Neuronal stem cell (in vitro differentiated cells): ENCODE measurements around the gene AP5S1.
"Not testable (repeated sequence)": the region's sequence is repeated elsewhere in the genome, so short reads cannot be mapped to it uniquely, and the experiment has no call there.

ENCODE experiments used
- DNase-seq: peaks from one replicate; pipeline ENCODE4 v3.0.0-alpha.2; 2013; ENCODE audit warnings: low spot score
- H2AFZ ChIP-seq: one replicate; pipeline ENCODE4 v1.6.1; 2013; ENCODE audit warnings: mild to moderate bottlenecking, low read length, inconsistent platforms
- H2AK5ac ChIP-seq: 2 replicates; pipeline ENCODE4 v1.6.1; 2013; ENCODE audit warnings: low read depth, mild to moderate bottlenecking, inconsistent platforms, low read length, moderate library complexity, mixed read lengths
- H2BK120ac ChIP-seq: 2 replicates; pipeline ENCODE4 v1.6.1; 2013; ENCODE audit warnings: low read depth, mild to moderate bottlenecking, inconsistent platforms, low read length, moderate library complexity, mixed read lengths
- H2BK12ac ChIP-seq: one replicate; pipeline ENCODE4 v1.6.1; 2013; ENCODE audit warnings: low read length, inconsistent platforms
- H2BK15ac ChIP-seq: 2 replicates; pipeline ENCODE4 v1.6.1; 2013; ENCODE audit warnings: mild to moderate bottlenecking, low read length, inconsistent platforms, mixed read lengths
- H2BK5ac ChIP-seq: one replicate; pipeline ENCODE4 v1.6.1; 2013; ENCODE audit warnings: inconsistent platforms, mild to moderate bottlenecking, low read length, moderate library complexity
- H3K14ac ChIP-seq: one replicate; pipeline ENCODE4 v1.6.1; 2013; ENCODE audit warnings: low read length, inconsistent platforms
- H3K18ac ChIP-seq: 2 replicates; pipeline ENCODE4 v1.6.1; 2013; ENCODE audit warnings: low read length, inconsistent platforms
- H3K23ac ChIP-seq: 2 replicates; pipeline ENCODE4 v1.6.1; 2013; ENCODE audit warnings: low read depth, mild to moderate bottlenecking, mixed read lengths, low read length, inconsistent platforms; ENCODE audit not compliant: poor library complexity
- H3K27ac ChIP-seq: replicated peaks from 3 replicates; pipeline ENCODE4 v1.5.1; 2013; ENCODE audit warnings: low read length, inconsistent platforms
- H3K27me3 ChIP-seq, 3 experiments: 2 replicates each; pipeline ENCODE4 v1.6.1; 2013; ENCODE audit warnings: low read length in 3 of 3, mild to moderate bottlenecking in 2 of 3, inconsistent platforms in 1 of 3, low read depth in 1 of 3, mixed read lengths in 1 of 3, moderate library complexity in 1 of 3; ENCODE audit not compliant: control insufficient read depth in 3 of 3, insufficient read depth in 3 of 3
- H3K36me3 ChIP-seq, 2 donors: replicated peaks in 1 of 2; 2 replicates each; pipeline ENCODE4 v1.6.1; 2013; ENCODE audit warnings: low read length in 2 of 2; ENCODE audit not compliant: control insufficient read depth in 2 of 2, insufficient read depth in 2 of 2
- H3K4ac ChIP-seq: 2 replicates; pipeline ENCODE4 v1.6.1; 2013; ENCODE audit warnings: inconsistent platforms, mild to moderate bottlenecking, low read length, moderate library complexity
- H3K4me1 ChIP-seq, 2 donors: 1 replicate in 1 of 2; 2 replicates in 1 of 2; pipeline ENCODE4 v1.6.1; 2013; ENCODE audit warnings: low read length in 2 of 2, low read depth in 1 of 2; ENCODE audit not compliant: control insufficient read depth in 2 of 2, insufficient read depth in 1 of 2
- H3K4me2 ChIP-seq: one replicate; pipeline ENCODE4 v1.6.1; 2013; ENCODE audit warnings: mild to moderate bottlenecking, low read length, inconsistent platforms; ENCODE audit not compliant: insufficient read depth, poor library complexity, severe bottlenecking
- H3K4me3 ChIP-seq, 2 donors: 2 replicates each; pipeline ENCODE4 v1.5.1; 2013; ENCODE audit warnings: low read length in 2 of 2, mild to moderate bottlenecking in 2 of 2, inconsistent platforms in 1 of 2, moderate library complexity in 1 of 2
- H3K79me1 ChIP-seq: one replicate; pipeline ENCODE4 v1.6.1; 2013; ENCODE audit warnings: low read depth, mild to moderate bottlenecking, inconsistent platforms, low read length, moderate library complexity
- H3K9ac ChIP-seq: one replicate; pipeline ENCODE4 v1.6.1; 2013; ENCODE audit warnings: mild to moderate bottlenecking, low read depth, low read length, inconsistent platforms; ENCODE audit not compliant: poor library complexity
- H3K9me3 ChIP-seq, 2 donors: replicated peaks in 1 of 2; 2 replicates each; pipeline versions ENCODE3 to v1.6.1; 2013; ENCODE audit warnings: low read length in 2 of 2, mild to moderate bottlenecking in 2 of 2, inconsistent platforms in 1 of 2, low read depth in 1 of 2, mixed read lengths in 1 of 2, moderate library complexity in 1 of 2; ENCODE audit not compliant: control insufficient read depth in 2 of 2, insufficient read depth in 1 of 2
- H4K8ac ChIP-seq: one replicate; pipeline ENCODE4 v1.6.1; 2013; ENCODE audit warnings: low read depth, mild to moderate bottlenecking, inconsistent platforms, low read length, moderate library complexity
- H4K91ac ChIP-seq: one replicate; pipeline ENCODE4 v1.6.1; 2013; ENCODE audit warnings: low read length, low read depth, mild to moderate bottlenecking, inconsistent platforms; ENCODE audit not compliant: poor library complexity
- WGBS, 2 donors: extraction: QIAGEN DNeasy Blood & Tissue Kit; methylation state at CpG; one replicate each; pipeline ENCODE4 v1.1.7; 2013; ENCODE audit warnings: missing lambda C conversion rate in 2 of 2, mixed read lengths in 1 of 2; ENCODE audit not compliant: insufficient read length in 2 of 2, insufficient replicate concordance in 1 of 2; ENCODE audit errors: extremely low coverage in 2 of 2; 5-methylcytosine and 5-hydroxymethylcytosine counted together

AP5S1 gene

GRCh38 chr20:3826420-3826819 lies 6.1 kb downstream of the AP5S1 start:
- no peak overlapping the region for H3K9ac ChIP-seq
- H3K27me3 ChIP-seq: no peaks in the 10 kb centered on the region
- H3K23ac ChIP-seq: no peak overlapping the region
- H2BK15ac ChIP-seq: no peak overlapping the region
- H2BK12ac ChIP-seq: no peak overlapping the region
- H3K79me1 ChIP-seq: peaks cover 5% of the 10 kb centered on the region
- no CpG with 5 or more reads among the region's 4 CpGs for WGBS, 2 donors
- H4K91ac ChIP-seq: no peak overlapping the region
- no peak overlapping the region for H3K4ac ChIP-seq
- no peak overlapping the region for H2AFZ ChIP-seq
- H2BK5ac ChIP-seq: no peak overlapping the region
- no peak overlapping the region for H2AK5ac ChIP-seq
- no peak overlapping the region for H3K18ac ChIP-seq
- H4K8ac ChIP-seq: no peak overlapping the region
- no peak overlapping the region for H3K14ac ChIP-seq
- DNase-seq: no peak
- H3K4me1 ChIP-seq: no peaks in the 10 kb centered on the region
- H3K27ac ChIP-seq: no peak overlapping the region
- H2BK120ac ChIP-seq: no peak overlapping the region
- H3K4me2 ChIP-seq: no peak overlapping the region
- no peak overlapping the region for H3K4me3 ChIP-seq
- H3K36me3 ChIP-seq: peaks cover 8 to 24% of the 10 kb centered on the region in 2 donors
- no peaks in the 10 kb centered on the region for H3K9me3 ChIP-seq

DNA sequence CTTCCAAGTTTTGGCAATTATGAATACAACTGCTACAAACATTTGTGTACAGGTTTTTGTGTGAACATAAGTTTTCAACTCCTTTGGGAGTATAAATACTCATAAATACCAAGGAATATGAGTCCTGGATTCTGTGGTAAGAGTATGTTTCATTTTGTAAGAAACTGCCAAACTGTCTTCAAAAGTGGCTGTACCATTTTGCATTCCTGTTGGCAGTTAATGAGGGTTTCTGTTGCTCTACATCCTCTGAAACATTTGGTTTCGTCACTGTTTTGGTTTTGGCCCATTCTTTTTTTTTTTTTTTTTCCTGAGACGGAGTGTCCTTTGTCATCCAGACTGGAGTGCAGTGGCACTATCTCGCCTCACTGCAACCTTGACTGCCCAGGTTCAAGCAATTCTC lies 8.5 kb downstream of the AP5S1 start:
- Histone ChIP-seq H2AK5ac (no peak overlapping the region), H3K14ac (no peak overlapping the region), H3K27me3 (no peaks in the 10 kb centered on the region), H2BK120ac (no peak overlapping the region), H3K27ac (no peak overlapping the region), H4K91ac (no peak overlapping the region), H4K8ac (no peak overlapping the region), H3K79me1 (peaks cover 3% of the 10 kb centered on the region), H3K4ac (no peak overlapping the region), H3K9me3 (no peaks in the 10 kb centered on the region), H3K18ac (no peak overlapping the region), H3K4me1 (no peaks in the 10 kb centered on the region), H2AFZ (no peak overlapping the region), H3K23ac (no peak overlapping the region), H3K36me3 (peaks cover 7% of the 10 kb centered on the region in 2 donors), H3K9ac (no peak overlapping the region), H3K4me2 (no peak overlapping the region), H3K4me3 (no peak overlapping the region), H2BK15ac (no peak overlapping the region), H2BK5ac (no peak overlapping the region), H2BK12ac (no peak overlapping the region)
- DNase-seq: no peak
- WGBS, 2 donors: no CpG with 5 or more reads among the region's 3 CpGs

DNA sequence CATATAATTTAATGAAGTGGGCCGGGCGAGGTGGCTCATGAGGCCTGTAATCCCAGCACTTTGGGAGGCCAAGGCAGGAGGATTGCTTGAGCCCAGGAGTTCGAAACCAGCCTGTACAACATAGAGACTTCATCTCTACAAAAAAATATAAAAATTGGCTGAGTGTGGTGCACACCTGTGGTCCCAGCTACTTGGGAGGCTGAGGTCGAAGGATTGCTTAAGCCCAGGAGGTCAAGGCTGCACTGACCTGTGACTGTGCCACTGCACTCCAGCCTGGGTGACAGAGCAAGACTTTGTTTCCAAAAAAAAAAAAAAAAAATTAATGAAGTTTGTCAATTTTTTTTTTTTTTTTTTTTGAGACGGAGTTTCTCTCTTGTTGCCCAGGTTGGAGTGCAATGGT lies 9.5 kb downstream of the AP5S1 start:
- H2BK120ac ChIP-seq, H3K18ac ChIP-seq, H3K27ac ChIP-seq, DNase-seq, H3K9ac ChIP-seq, H4K91ac ChIP-seq, H3K4me1 ChIP-seq, H3K4me2 ChIP-seq, H2BK12ac ChIP-seq, H3K4me3 ChIP-seq, H3K36me3 ChIP-seq, H3K4ac ChIP-seq, H3K79me1 ChIP-seq, H2BK15ac ChIP-seq, H2AK5ac ChIP-seq, H3K14ac ChIP-seq, H4K8ac ChIP-seq, H2AFZ ChIP-seq, H3K9me3 ChIP-seq, H2BK5ac ChIP-seq, H3K23ac ChIP-seq, H3K27me3 ChIP-seq: not testable (repeated sequence)
- WGBS, 2 donors: no CpG with 5 or more reads among the region's 5 CpGs

- no peak overlapping the region for H3K4me3 ChIP-seq
- DNase-seq: no peak
- H3K4me2 ChIP-seq: no peak overlapping the region
- H2AFZ ChIP-seq: no peak overlapping the region
- H3K36me3 ChIP-seq: no peaks in the 10 kb centered on the region
- H4K91ac ChIP-seq: no peak overlapping the region
- WGBS, 2 donors: no CpG with 5 or more reads among the region's 4 CpGs
- no peak overlapping the region for H4K8ac ChIP-seq
- H2AK5ac ChIP-seq: no peak overlapping the region
- no peak overlapping the region for H3K4ac ChIP-seq
- no peak overlapping the region for H2BK15ac ChIP-seq
- no peak overlapping the region for H3K14ac ChIP-seq
- H3K9ac ChIP-seq: no peak overlapping the region
- H3K9me3 ChIP-seq: peaks cover 0 to 3% of the 10 kb centered on the region in 2 donors
- H2BK12ac ChIP-seq: no peak overlapping the region
- no peak overlapping the region for H2BK5ac ChIP-seq
- no peak overlapping the region for H3K23ac ChIP-seq
- no peak overlapping the region for H3K27ac ChIP-seq
- no peak overlapping the region for H2BK120ac ChIP-seq
- H3K4me1 ChIP-seq: no peaks in the 10 kb centered on the region
- H3K27me3 ChIP-seq: no peaks in the 10 kb centered on the region
- H3K18ac ChIP-seq: no peak overlapping the region
- no peaks in the 10 kb centered on the region for H3K79me1 ChIP-seq
These were observed 15.8 kb downstream of the AP5S1 start for GRCh38 chr20:3836132-3836531.
